IMR-90 (cell line): ENCODE data around the gene ACP2.

ENCODE experiments used
- CEBPB ChIP-seq: IDR thresholded peaks from 2 replicates; pipeline ENCODE4 v1.6.1; 2012; ENCODE audit warnings: low read depth, low read length, improper control_type of control experiment
- CHD1 ChIP-seq: IDR thresholded peaks from 2 replicates; pipeline ENCODE4 v1.6.1; 2012; ENCODE audit warnings: low read depth, low read length, improper control_type of control experiment
- CTCF ChIP-seq: conservative IDR thresholded peaks from 2 replicates; pipeline ENCODE4 v1.5.1; 2012; ENCODE audit warnings: mild to moderate bottlenecking, low read depth, low read length, improper control_type of control experiment
- MAFK ChIP-seq: IDR thresholded peaks from 2 replicates; pipeline ENCODE4 v1.6.1; 2012; ENCODE audit warnings: low read depth, low read length, improper control_type of control experiment
- NFE2L2 ChIP-seq: fragments of 150-350 bp; IDR thresholded peaks from 2 replicates; pipeline ENCODE4 v1.6.1; 2016; ENCODE audit warnings: low read depth, mild to moderate bottlenecking, low read length
- POLR2A ChIP-seq: IDR thresholded peaks from 2 replicates; pipeline ENCODE4 v1.6.1; 2012; ENCODE audit warnings: mild to moderate bottlenecking, low read depth, low read length
- RAD21 ChIP-seq: IDR thresholded peaks from 2 replicates; pipeline ENCODE4 v1.6.1; 2012; ENCODE audit warnings: low read length, improper control_type of control experiment
- RCOR1 ChIP-seq: IDR thresholded peaks from 2 replicates; pipeline ENCODE4 v1.6.1; 2012; ENCODE audit warnings: mild to moderate bottlenecking, low read length, improper control_type of control experiment; ENCODE audit not compliant: insufficient replicate concordance
- RFX5 ChIP-seq: IDR thresholded peaks from 2 replicates; pipeline ENCODE4 v1.8.0; 2012; ENCODE audit warnings: low read depth, mild to moderate bottlenecking, low read length, moderate library complexity
- SMC3 ChIP-seq: fragments of 150-350 bp; IDR thresholded peaks from 2 replicates; pipeline ENCODE4 v1.6.1; 2016; ENCODE audit warnings: low read depth, mild to moderate bottlenecking, antibody characterized with exemption, low read length, moderate library complexity
- USF2 ChIP-seq: fragments of 150-350 bp; IDR thresholded peaks from 2 replicates; pipeline ENCODE4 v1.6.1; 2017; ENCODE audit warnings: mild to moderate bottlenecking, antibody characterized with exemption, low read length, low read depth

GRCh38 chr11:47236482-47236881, 12.1 kb downstream of the ACP2 start:
- no peak for TF ChIP-seq RAD21
- no peak for TF ChIP-seq CTCF
- TF ChIP-seq CHD1: no peak
- no peak for TF ChIP-seq POLR2A
- TF ChIP-seq USF2: no peak
- no peak for TF ChIP-seq RFX5
- no peak for TF ChIP-seq RCOR1
- TF ChIP-seq NFE2L2: no peak
- TF ChIP-seq MAFK: no peak
- TF ChIP-seq CEBPB: no peak
- no peak for TF ChIP-seq SMC3
